Measurements from ENCODE around the gene UBA5.

UBA5 gene

GRCh38 chr3:132654721-132655120, 5.4 kb upstream of the UBA5 start:
- DNase-seq: no peak

- no peak for DNase-seq
Measured at GRCh38 chr3:132655471-132655870, 4.7 kb upstream of the UBA5 start.

GRCh38 chr3:132657869-132658747, 2.0 kb upstream of the UBA5 start:
- DNase-seq: no peak

GRCh38 chr3:132659000-132659364, 1.1 kb upstream of the UBA5 start:
- no peak for DNase-seq

GRCh38 chr3:132659365-132660051, 621 bp upstream of the UBA5 start, which contains the start of gene ACAD11:
TSS of gene ACAD11 (minus strand) at chr3:132659809. CDS start at chr3:132659751, 58 bp downstream.
- DNase-seq: no peak

GRCh38 chr3:132660811-132661070, 612 bp downstream of the UBA5 start:
- no peak for DNase-seq

GRCh38 chr3:132661101-132661500, 972 bp downstream of the UBA5 start:
- DNase-seq: no peak

- no peak for DNase-seq
Measured at GRCh38 chr3:132662212-132662611, 2.1 kb downstream of the UBA5 start.

GRCh38 chr3:132665230-132665745, 5.2 kb downstream of the UBA5 start:
- no peak for DNase-seq

GRCh38 chr3:132669256-132669777, 9.2 kb downstream of the UBA5 start:
- no peak for DNase-seq

- DNase-seq: no peak
Measured at GRCh38 chr3:132675408-132675807, 15.3 kb downstream of the UBA5 start.

- no peak for DNase-seq
Measured at GRCh38 chr3:132679911-132680310, 19.8 kb downstream of the UBA5 start.

- DNase-seq: no peak
Measured at GRCh38 chr3:132681421-132681820, 21.3 kb downstream of the UBA5 start.

- DNase-seq: no peak
Measured at GRCh38 chr3:132682201-132682600, 22.1 kb downstream of the UBA5 start.

- DNase-seq: no peak
Measured at GRCh38 chr3:132690040-132690439, 29.9 kb downstream of the UBA5 start.

- DNase-seq: no peak
Measured at GRCh38 chr3:132694991-132695390, 34.9 kb downstream of the UBA5 start.

- no peak for DNase-seq
Measured at GRCh38 chr3:132695422-132695821, 35.3 kb downstream of the UBA5 start.

GRCh38 chr3:132703733-132704132, 43.6 kb downstream of the UBA5 start:
- DNase-seq: no peak

GRCh38 chr3:132709761-132710160, 49.6 kb downstream of the UBA5 start:
- no peak for DNase-seq

- DNase-seq: no peak
Measured at GRCh38 chr3:132710311-132710710, 50.2 kb downstream of the UBA5 start.

GRCh38 chr3:132713977-132714727, 54.0 kb downstream of the UBA5 start:
- no peak for DNase-seq

- DNase-seq: no peak
Measured at GRCh38 chr3:132716372-132716771, 56.2 kb downstream of the UBA5 start.

- no peak for DNase-seq
Measured at GRCh38 chr3:132720228-132720627, 60.1 kb downstream of the UBA5 start.

Data from SIG-M5 (cell line).